ENCODE data around the gene ANKRD55.

DNA sequence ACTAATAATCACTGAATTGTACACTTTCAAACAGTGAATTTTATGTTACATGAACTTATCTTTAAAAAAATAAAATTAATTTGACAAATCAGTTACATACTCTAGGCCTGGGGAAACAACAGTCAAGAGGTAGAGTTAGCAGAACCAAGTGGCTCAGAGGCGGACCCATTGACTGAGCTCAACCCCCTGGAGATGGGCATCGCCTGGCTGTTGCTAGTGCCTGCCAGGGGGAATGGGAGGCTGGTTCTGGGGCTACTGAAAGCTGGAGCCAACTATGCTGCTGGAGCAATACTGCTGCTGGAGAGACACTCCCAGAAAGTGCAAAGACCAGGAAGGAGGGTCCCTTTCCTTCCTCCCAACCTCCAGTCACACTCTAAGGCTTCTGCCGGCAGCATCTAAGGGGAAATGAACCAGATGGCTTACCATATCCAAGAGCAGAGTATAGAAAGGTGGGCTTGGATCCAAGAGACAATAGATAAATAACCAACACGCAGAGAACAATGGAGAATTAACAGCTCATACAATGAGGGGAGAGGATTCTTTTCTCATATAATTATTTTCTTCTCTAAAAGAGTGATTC, 40.3 kb upstream of the ANKRD55 start:
- TF ChIP-seq, protein P1, sequence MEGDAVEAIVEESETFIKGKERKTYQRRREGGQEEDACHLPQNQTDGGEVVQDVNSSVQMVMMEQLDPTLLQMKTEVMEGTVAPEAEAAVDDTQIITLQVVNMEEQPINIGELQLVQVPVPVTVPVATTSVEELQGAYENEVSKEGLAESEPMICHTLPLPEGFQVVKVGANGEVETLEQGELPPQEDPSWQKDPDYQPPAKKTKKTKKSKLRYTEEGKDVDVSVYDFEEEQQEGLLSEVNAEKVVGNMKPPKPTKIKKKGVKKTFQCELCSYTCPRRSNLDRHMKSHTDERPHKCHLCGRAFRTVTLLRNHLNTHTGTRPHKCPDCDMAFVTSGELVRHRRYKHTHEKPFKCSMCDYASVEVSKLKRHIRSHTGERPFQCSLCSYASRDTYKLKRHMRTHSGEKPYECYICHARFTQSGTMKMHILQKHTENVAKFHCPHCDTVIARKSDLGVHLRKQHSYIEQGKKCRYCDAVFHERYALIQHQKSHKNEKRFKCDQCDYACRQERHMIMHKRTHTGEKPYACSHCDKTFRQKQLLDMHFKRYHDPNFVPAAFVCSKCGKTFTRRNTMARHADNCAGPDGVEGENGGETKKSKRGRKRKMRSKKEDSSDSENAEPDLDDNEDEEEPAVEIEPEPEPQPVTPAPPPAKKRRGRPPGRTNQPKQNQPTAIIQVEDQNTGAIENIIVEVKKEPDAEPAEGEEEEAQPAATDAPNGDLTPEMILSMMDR (IDR thresholded peaks at IDR 0.05) = no peak
- TF ChIP-seq, protein P2, sequence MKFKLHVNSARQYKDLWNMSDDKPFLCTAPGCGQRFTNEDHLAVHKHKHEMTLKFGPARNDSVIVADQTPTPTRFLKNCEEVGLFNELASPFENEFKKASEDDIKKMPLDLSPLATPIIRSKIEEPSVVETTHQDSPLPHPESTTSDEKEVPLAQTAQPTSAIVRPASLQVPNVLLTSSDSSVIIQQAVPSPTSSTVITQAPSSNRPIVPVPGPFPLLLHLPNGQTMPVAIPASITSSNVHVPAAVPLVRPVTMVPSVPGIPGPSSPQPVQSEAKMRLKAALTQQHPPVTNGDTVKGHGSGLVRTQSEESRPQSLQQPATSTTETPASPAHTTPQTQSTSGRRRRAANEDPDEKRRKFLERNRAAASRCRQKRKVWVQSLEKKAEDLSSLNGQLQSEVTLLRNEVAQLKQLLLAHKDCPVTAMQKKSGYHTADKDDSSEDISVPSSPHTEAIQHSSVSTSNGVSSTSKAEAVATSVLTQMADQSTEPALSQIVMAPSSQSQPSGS (CRISPR knock-in tag; IDR thresholded peaks at IDR 0.05; ENCODE audit: borderline replicate concordance, low read depth) = no peak
- no peak for TF ChIP-seq ZNF263 (CRISPR knock-in tag; IDR thresholded peaks at IDR 0.05; ENCODE audit: low read depth)

Measured in WTC11 (cell line).